Panc1 (cell line): ENCODE data around the gene PM20D1. TPM values are rescaled to one million over a fixed set of nuclear protein-coding genes. Genes with fewer than 3 reads are reported as not detected.

Experiments used
- ATAC-seq: fragments of 200-7000 bp; cut with Tn5 transposase; 2 replicates; pipeline ENCODE4 v1.9.1; 2020; ENCODE audit warnings: mild to moderate bottlenecking, moderate library complexity
- BruUV-seq: library from RNA; stranded (reverse); fragments of 400-500 nt; replicated peaks from 2 replicates; lab custom pipeline; 2021; lab: Mats Ljungman, UMichigan
- CTCF ChIA-PET: fragments of 300-600 bp; sonication (Branson Sonifier 250); formaldehyde crosslinking; loops from one replicate; lab custom pipeline; 2022; ENCODE audit warnings: antibody characterized with exemption; lab: Charles Lee
- POLR2A ChIA-PET: fragments of 300-600 bp; sonication (Branson Sonifier 250); formaldehyde crosslinking; loops from one replicate; lab custom pipeline; 2022; ENCODE audit warnings: antibody characterized with exemption; lab: Charles Lee
- DNase-seq: peaks from one replicate; pipeline ENCODE4 v3.0.0-alpha.2; 2010; ENCODE audit warnings: low read depth, low spot score
- H3K27ac ChIP-seq: 2 replicates; pipeline ENCODE4 v1.5.1; 2011; ENCODE audit warnings: mild to moderate bottlenecking, low read length, inconsistent platforms
- H3K27me3 ChIP-seq: fragments of 200-500 bp; sonication (Bioruptor generic); 2 replicates; pipeline ENCODE4 v1.6.0; 2014; ENCODE audit warnings: low read length, inconsistent platforms; ENCODE audit not compliant: control insufficient read depth, insufficient read depth
- H3K36me3 ChIP-seq: fragments of 200-500 bp; sonication (Bioruptor generic); 2 replicates; pipeline ENCODE4 v1.5.1; 2014; ENCODE audit warnings: inconsistent platforms, mild to moderate bottlenecking, low read length, moderate library complexity; ENCODE audit not compliant: control insufficient read depth, insufficient read depth
- H3K4me1 ChIP-seq: 2 replicates; pipeline ENCODE4 v1.5.1; 2011; ENCODE audit warnings: inconsistent platforms, mild to moderate bottlenecking, low read length, moderate library complexity; ENCODE audit not compliant: control insufficient read depth, insufficient read depth
- H3K4me3 ChIP-seq, 2 experiments: 2 replicates each; pipeline ENCODE4 v1.5.1; 2011 to 2012; ENCODE audit warnings: low read depth in 2 of 2, low read length in 2 of 2, mild to moderate bottlenecking in 2 of 2, inconsistent platforms in 1 of 2, moderate library complexity in 1 of 2
- H3K9me3 ChIP-seq: fragments of 200-500 bp; sonication (Bioruptor generic); 2 replicates; pipeline ENCODE4 v1.5.1; 2014; ENCODE audit warnings: low read depth, mild to moderate bottlenecking, inconsistent platforms, low read length, moderate library complexity; ENCODE audit not compliant: control insufficient read depth, insufficient read depth
- POLR2AphosphoS5 ChIP-seq: IDR thresholded peaks from 2 replicates; pipeline ENCODE4 v1.6.1; 2012; ENCODE audit warnings: mild to moderate bottlenecking, low read depth, low read length, moderate library complexity
- SIN3A ChIP-seq: IDR thresholded peaks from 2 replicates; pipeline ENCODE4 v1.6.1; 2012; ENCODE audit warnings: low read depth, mild to moderate bottlenecking, low read length, moderate library complexity, borderline replicate concordance; ENCODE audit not compliant: insufficient read depth
- TCF7L2 ChIP-seq: IDR thresholded peaks from 2 replicates; pipeline ENCODE4 v1.6.1; 2011; ENCODE audit warnings: mild to moderate bottlenecking, low read depth, low read length, inconsistent platforms
- in situ Hi-C: cut with HindIII; loops from 2 replicates; pipeline ENCODE4 v1.10.0; 2016; ENCODE audit warnings: low sequenced_read_pairs, low pct_unique_long_range_greater_than_20kb
- intact Hi-C: fragments of 100-400 bp; cut with micrococcal nuclease; formaldehyde crosslinking; loops from one replicate; pipeline ENCODE4 v1.10.0; 2022; ENCODE audit not compliant: unreplicated experiment
- total RNA-seq: library from RNA; stranded (reverse); gene quantifications from one replicate; pipeline ENCODE4 v1.2.1, GENCODE V29; 2021; ENCODE audit not compliant: unreplicated experiment
- TF ChIP-seq, protein P1 (sequence below): fragments of 450-650 bp; IDR thresholded peaks from 2 replicates; pipeline ENCODE4 v1.5.1; 2017; ENCODE audit warnings: mild to moderate bottlenecking
- TF ChIP-seq, protein P2 (sequence below), 2 experiments: IDR thresholded peaks; 2 replicates each; pipeline ENCODE4 v1.6.1; 2011 to 2012; ENCODE audit warnings: low read depth in 2 of 2, control low read depth in 1 of 2, low read length in 1 of 2, mild to moderate bottlenecking in 1 of 2, moderate library complexity in 1 of 2; ENCODE audit not compliant: insufficient read depth in 1 of 2

The PM20D1 gene
- total RNA-seq, 1 experiment from 2014 or later, result 0.13 TPM

DNA sequence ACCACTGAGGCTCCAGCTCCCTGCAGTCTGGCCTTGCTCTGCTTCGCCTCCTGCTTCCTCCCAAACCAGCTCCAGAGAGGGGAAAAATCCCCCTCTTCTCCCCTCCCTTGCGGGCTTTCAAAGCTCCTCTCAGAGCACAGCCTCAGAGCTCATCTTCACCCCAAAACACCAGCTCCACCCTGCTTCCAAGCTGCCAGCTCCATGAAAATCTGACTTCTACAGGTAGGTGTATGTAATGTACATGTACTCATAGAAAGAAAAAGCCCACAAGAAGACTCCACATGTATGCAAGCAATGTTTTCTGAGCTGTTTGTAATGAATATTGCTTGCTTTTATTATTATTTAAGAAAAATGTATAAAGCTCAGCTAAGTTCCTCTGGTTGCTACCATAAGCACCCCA lies 45.3 kb downstream of the PM20D1 start:
- no peak overlapping the region for H3K4me3 ChIP-seq
- H3K9me3 ChIP-seq, result no peaks in the 10 kb centered on the region
- H3K4me1 ChIP-seq, result no peaks in the 10 kb centered on the region; the same call in 1 of the 2 replicates
- H3K27ac ChIP-seq, result no peak overlapping the region
- no TSS peak for BruUV-seq
- in situ Hi-C loops, result no loop called here
- no peaks in the 10 kb centered on the region for H3K27me3 ChIP-seq
- CTCF ChIA-PET, result interaction anchor here (0.6 kb wide), 1 partner anchor 20 kb away, joined by 16 read pairs; no protein-coding TSS in a partner anchor
- POLR2A ChIA-PET, result no interaction called here
- TF ChIP-seq TCF7L2 (no peak), SIN3A (no peak), POLR2AphosphoS5 (no peak)
- TF ChIP-seq, protein P1, sequence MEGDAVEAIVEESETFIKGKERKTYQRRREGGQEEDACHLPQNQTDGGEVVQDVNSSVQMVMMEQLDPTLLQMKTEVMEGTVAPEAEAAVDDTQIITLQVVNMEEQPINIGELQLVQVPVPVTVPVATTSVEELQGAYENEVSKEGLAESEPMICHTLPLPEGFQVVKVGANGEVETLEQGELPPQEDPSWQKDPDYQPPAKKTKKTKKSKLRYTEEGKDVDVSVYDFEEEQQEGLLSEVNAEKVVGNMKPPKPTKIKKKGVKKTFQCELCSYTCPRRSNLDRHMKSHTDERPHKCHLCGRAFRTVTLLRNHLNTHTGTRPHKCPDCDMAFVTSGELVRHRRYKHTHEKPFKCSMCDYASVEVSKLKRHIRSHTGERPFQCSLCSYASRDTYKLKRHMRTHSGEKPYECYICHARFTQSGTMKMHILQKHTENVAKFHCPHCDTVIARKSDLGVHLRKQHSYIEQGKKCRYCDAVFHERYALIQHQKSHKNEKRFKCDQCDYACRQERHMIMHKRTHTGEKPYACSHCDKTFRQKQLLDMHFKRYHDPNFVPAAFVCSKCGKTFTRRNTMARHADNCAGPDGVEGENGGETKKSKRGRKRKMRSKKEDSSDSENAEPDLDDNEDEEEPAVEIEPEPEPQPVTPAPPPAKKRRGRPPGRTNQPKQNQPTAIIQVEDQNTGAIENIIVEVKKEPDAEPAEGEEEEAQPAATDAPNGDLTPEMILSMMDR, result no peak
- TF ChIP-seq, protein P2, sequence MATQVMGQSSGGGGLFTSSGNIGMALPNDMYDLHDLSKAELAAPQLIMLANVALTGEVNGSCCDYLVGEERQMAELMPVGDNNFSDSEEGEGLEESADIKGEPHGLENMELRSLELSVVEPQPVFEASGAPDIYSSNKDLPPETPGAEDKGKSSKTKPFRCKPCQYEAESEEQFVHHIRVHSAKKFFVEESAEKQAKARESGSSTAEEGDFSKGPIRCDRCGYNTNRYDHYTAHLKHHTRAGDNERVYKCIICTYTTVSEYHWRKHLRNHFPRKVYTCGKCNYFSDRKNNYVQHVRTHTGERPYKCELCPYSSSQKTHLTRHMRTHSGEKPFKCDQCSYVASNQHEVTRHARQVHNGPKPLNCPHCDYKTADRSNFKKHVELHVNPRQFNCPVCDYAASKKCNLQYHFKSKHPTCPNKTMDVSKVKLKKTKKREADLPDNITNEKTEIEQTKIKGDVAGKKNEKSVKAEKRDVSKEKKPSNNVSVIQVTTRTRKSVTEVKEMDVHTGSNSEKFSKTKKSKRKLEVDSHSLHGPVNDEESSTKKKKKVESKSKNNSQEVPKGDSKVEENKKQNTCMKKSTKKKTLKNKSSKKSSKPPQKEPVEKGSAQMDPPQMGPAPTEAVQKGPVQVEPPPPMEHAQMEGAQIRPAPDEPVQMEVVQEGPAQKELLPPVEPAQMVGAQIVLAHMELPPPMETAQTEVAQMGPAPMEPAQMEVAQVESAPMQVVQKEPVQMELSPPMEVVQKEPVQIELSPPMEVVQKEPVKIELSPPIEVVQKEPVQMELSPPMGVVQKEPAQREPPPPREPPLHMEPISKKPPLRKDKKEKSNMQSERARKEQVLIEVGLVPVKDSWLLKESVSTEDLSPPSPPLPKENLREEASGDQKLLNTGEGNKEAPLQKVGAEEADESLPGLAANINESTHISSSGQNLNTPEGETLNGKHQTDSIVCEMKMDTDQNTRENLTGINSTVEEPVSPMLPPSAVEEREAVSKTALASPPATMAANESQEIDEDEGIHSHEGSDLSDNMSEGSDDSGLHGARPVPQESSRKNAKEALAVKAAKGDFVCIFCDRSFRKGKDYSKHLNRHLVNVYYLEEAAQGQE (IDR thresholded peaks at IDR 0.05; ENCODE audit: insufficient read depth in 1 of 2, low read depth in 2 of 2, low read length in 1 of 2), result no peak
- no peak for ATAC-seq
- H3K36me3 ChIP-seq, result no peaks in the 10 kb centered on the region; the same call in 1 of the 2 replicates
- intact Hi-C loops, result no loop called here
- no peak for DNase-seq

DNA sequence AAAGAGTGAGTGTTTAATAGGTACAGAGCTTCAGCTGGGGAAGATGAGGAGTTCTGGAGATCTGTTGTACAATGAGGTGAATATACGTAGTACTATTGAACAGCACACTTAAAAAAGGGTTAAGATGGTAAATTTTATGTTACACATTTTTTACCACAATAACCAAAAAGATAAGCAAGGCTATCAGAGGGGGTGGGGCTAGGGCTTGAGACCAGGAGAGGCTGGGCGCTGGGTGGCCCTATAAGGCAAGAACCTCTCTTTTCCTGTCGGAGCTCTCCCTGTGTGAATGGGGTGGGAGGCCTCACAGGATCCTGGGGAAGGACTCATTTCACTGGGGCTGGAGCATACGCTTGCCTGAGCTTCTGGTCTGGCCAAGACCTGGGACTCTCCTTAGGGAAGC lies 45.9 kb downstream of the PM20D1 start:
- no peaks in the 10 kb centered on the region; the same call in 1 of the 2 replicates for H3K4me1 ChIP-seq
- no peak overlapping the region for H3K4me3 ChIP-seq
- in situ Hi-C loops, result no loop called here
- ATAC-seq (no peak), DNase-seq (no peak)
- TF ChIP-seq SIN3A (no peak), POLR2AphosphoS5 (no peak)
- TF ChIP-seq, protein P1, result no peak
- intact Hi-C loops, result no loop called here
- POLR2A ChIA-PET, result no interaction called here
- H3K27me3 ChIP-seq, result no peaks in the 10 kb centered on the region
- no peak overlapping the region for H3K27ac ChIP-seq
- H3K36me3 ChIP-seq, result no peaks in the 10 kb centered on the region
- H3K9me3 ChIP-seq, result no peaks in the 10 kb centered on the region
- CTCF ChIA-PET, result no interaction called here
- no TSS peak for BruUV-seq
